Measurements from ENCODE around the gene FANCL.
A peak's percentile ranks its signal among the peaks of the same experiment; 100 is the strongest.
"Not testable (repeated sequence)": the region's sequence is repeated elsewhere in the genome, so short reads cannot be mapped to it uniquely, and the experiment has no call there.

Gene FANCL

DNA sequence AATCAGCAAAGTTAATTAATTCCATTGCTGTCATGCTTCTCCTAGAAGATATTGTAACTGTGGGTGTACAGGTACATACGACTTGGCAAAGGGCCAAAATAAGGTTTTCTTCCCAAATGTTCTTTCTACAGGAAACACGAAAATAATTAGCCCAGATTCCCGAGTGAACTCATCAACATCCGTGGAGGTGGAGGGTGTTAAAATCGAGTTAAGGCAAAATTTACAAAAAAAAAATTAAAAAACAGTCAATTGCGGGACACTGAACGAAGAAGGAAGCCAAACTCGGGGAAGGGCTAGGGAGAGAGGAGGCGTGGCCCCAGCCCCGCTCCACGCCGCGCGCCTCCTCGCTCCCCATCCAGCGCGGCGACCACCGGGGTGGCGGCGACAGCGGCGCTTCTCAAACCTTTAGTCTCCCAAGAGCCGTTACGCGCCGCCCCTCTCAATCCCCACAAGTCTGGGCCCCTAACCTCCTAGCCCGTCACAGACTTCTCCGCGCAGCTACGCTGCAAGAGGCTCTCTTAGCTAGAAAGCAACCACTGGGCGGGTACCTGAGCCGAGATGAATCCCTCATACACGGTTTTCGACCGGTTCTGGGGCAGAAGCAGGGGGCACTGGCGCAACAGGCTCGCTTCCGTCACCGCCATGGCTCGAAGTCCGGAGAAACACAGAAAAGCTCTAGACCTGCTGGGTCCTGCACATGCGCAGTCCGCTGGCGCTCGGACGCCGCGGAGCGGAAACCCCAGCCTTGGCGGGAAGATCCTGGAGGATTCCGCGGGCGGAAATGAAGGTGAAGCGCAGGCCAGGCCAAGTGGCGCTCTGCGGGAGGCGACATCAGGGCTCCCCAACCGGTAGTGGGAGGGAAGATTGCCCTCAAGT lies at the start of gene FANCL:
TSS of gene FANCL (minus strand) at position 656 of the 876 bp plus-strand sequence. CDS start at position 644, 12 bp downstream.
- peak; percentile 69 for DNase-seq

GRCh38 chr2:58289029-58289428 lies 47.9 kb upstream of the FANCL start:
- DNase-seq, result no peak

GRCh38 chr2:58283931-58284330 lies 42.8 kb upstream of the FANCL start:
- no peak for DNase-seq

GRCh38 chr2:58275144-58275543 lies 34.0 kb upstream of the FANCL start:
- not testable (repeated sequence) for DNase-seq

DNA sequence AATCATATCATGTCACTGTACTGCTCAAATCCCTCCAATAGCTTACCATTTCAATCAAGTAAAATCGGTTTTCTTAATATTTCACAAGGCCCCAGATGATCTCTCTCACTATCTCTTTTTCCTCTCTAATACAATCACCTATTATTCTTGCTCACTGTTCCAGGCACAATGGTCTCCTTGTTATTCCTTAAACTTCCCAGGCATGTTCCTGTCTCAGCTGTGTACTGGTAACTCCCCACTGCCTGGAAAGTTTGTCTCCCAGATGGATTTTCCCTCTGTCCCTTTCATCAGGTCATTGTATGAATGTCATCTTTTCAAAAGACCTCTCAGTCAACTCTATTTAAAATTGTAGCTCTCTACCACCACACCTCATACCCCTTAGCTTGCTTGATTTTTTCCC lies 30.7 kb upstream of the FANCL start:
- no peak for DNase-seq

DNA sequence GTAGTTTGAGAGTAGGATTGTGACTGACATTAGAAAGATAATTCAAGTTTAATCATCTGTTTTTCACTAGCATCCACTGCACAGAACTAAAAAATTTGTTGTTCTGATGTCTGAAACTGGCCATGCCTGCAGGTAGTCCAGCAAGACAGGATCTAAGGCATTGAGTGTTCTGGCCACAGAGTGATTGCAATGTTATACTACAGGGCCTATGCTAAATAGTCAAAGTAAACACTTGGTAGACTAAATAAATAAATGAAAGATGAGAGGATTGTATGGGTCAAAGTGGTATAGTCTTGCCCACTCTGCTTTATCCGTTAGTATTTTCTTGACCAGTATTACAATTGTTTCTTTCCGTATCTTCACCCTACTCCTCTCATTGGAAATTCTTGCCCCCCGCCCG lies 27.6 kb upstream of the FANCL start:
- no peak for DNase-seq

GRCh38 chr2:58266211-58266610 lies 25.1 kb upstream of the FANCL start:
- DNase-seq, result no peak

- DNase-seq, result no peak
These were observed 20.1 kb upstream of the FANCL start for GRCh38 chr2:58261209-58261608.

DNA sequence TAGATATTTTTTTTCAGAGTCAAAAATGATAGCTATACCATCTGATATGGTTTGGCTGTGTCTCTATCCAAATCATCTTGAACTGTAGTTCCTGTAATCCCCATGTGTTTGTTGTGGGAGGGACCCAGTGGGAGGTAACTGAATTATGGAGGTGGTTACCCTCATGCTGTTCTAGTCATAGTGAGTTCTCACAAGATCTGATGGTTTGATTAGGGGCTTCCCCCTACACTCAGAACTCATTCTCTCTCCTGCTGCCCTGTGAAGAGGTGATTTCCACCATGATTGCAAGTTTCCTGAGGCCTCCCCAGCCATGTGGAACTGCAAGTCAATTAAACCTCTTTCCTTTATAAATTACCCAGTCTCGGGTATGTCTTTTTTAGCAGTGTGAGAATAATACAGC lies 17.3 kb upstream of the FANCL start:
- not testable (repeated sequence) for DNase-seq

GRCh38 chr2:58251331-58252201 lies 10.4 kb upstream of the FANCL start:
- DNase-seq, result not testable (repeated sequence)

- no peak for DNase-seq
These were observed 380 bp upstream of the FANCL start for GRCh38 chr2:58241546-58241864.

- DNase-seq, result no peak
These were observed 1.7 kb downstream of the FANCL start for GRCh38 chr2:58239243-58239925.

GRCh38 chr2:58237741-58238140 lies 3.4 kb downstream of the FANCL start:
- no peak for DNase-seq

- no peak for DNase-seq
These were observed 5.1 kb downstream of the FANCL start for GRCh38 chr2:58235984-58236383.

DNA sequence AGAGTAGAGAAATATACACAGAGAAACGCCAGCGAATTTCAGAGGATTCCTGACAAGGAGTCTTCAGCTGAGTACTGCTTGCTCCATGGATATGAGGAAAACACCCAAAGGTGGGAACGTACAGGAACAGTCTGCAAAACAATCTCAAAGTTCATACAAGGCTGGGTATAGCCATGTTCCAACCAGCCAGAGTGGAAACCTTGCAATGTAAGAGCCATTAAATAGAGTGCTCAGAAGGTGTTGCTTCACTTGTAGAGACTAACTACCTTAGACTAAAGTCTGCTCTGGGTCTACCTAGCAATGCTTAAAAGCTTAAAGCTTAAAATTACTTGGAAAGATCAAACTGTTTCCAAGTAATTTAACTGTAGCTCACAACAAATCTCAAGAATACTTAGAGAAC lies 6.0 kb downstream of the FANCL start:
- DNase-seq, result no peak

DNA sequence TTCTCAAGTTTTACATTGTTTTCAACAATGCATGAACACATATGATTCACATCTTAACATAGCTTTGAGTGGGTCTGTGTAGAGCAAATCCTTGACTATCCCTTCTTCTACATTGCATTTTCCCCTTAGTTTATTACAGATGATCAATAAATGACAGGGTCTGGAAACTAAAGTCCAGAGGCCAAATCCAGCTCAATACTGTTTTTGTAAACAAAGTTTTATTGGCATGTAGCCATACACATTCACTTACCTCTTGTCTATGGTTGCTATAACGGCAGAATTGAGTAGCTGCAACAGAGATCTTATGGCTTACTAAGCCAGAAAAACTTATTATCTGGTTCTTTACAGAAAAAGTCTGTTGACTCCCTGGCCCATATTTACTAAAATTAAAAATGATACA lies 12.8 kb downstream of the FANCL start:
- no peak for DNase-seq

DNA sequence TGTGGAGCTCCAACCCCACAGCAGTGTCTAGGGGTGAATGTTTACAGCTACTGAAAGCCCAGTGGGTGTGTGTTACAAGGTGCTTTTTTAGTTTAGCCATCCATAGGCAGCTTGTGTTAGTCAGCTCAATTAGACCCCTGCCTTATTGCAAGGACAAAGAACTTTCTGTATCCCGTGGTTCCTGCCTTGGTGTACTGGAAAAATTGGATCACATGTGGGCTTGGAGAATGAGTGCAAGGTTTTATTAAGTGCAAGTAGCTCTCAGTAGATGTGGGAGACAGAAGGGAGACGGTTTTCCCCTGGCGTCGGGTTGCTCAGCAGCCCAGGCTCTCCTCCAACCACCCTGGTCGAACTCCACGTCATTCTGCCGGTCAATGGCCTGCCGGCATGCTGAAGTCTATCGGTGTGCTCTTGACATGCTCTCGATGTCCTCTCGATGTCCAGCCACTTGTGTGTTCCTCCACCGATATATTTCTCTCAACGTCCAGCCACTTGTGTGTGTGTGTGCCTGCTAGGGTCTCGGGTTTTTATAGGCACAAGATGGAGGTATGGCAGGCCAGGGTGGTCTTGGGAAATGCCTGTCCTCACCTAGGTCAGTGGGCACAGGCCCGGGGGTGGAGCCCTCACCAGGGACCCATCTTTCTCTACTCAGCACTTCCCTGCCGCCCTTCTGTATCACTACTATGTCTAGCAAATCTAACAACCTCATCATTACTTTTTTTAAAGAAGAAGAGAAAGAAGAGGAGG lies 13.8 kb downstream of the FANCL start:
- no peak for DNase-seq

- no peak for DNase-seq
These were observed 19.2 kb downstream of the FANCL start for GRCh38 chr2:58221909-58222308.

- no peak for DNase-seq
These were observed 25.7 kb downstream of the FANCL start for GRCh38 chr2:58215429-58215828.

DNA sequence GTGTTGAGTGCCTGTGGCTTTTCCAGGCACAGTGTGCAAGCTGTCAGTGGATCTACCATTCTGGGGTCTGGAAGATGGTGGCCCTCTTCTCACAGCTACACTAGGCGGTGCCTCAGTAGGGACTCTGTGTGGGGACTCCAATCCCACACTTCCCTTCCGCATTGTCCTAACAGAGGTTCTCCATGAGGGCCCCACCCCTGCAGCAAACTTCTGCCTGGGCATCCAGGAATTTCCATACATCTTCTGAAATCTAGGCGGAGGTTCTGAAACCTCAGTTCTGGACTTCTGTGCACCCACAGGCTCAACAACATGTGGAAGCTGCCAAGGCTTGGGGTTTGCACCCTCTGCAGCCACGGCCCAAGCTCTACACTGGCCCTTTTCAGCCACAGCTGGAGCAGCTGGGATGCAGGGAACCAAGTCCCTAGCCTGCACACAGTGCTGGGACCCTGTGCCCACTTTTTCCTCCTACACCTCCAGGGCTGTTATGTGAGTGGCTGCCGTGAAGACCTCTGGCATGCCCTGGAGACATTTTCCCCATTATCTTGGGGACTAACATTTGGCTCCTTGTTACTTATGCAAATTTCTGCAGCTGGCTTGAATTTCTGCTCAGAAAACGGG lies 30.1 kb downstream of the FANCL start:
- DNase-seq, result not testable (repeated sequence)

- DNase-seq, result no peak
These were observed 33.9 kb downstream of the FANCL start for GRCh38 chr2:58207189-58207588.

DNA sequence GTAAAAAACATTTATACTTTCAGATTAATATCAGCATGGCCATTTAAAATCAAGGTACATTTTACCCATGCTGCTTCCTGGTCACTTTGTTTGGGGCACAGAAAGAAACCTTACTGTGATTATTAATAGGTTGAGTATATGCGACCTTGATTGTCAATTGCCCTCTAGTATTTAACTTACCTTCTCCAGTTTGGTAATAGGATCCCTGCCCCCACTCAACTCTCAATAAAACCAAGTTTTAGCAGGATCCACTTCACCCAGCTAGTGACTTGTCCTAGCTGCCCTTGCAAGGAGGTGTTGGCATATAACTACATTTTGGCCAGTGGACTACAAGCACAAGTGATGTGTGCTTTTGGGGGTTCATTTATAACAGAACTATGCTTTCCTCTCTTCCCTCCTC lies 34.3 kb downstream of the FANCL start:
- no peak for DNase-seq

Data from CD4-positive, alpha-beta T cell treated with Interferon gamma for 1 hour (primary cell).